ENCODE data around the gene TMED6. TPM values are rescaled to one million over a fixed set of nuclear protein-coding genes. Genes with fewer than 3 reads are reported as not detected.

The TMED6 gene
- total RNA-seq, 2 donors from 2014 or later: 2.0 to 4.0 TPM

- peak overlapping the region; percentile 100 for H3K27ac Mint-ChIP-seq
- no peaks in the 10 kb centered on the region for H3K27me3 Mint-ChIP-seq
- ATAC-seq (replicated peaks): peak; percentile 4
- peaks cover 85% of the 10 kb centered on the region for H3K36me3 Mint-ChIP-seq (ENCODE audit: low read depth)
- peak overlapping the region; percentile 100 for H3K4me3 Mint-ChIP-seq
- H3K4me1 Mint-ChIP-seq: peaks cover 28% of the 10 kb centered on the region
- H3K9me3 Mint-ChIP-seq: no peaks in the 10 kb centered on the region
These were observed 11.4 kb downstream of the TMED6 start for GRCh38 chr16:69340095-69340644.

GRCh38 chr16:69339289-69340094 is 12.1 kb downstream of the TMED6 start, which contains the start of the genes COG8 and NIP7:
Gene COG8, minus strand, starts transcription at chr16:69339564. Its CDS starts 12 bp downstream, at chr16:69339552.
Gene NIP7, plus strand, starts transcription at chr16:69339772. Its CDS starts 58 bp downstream, at chr16:69339830.
- Mint-ChIP-seq H3K36me3 (ENCODE audit: low read depth) (peaks cover 85% of the 10 kb centered on the region), H3K27me3 (no peaks in the 10 kb centered on the region), H3K9me3 (no peaks in the 10 kb centered on the region), H3K4me3 (peak within 1 kb of the TSS; percentile 100), H3K27ac (peak within 1 kb of the TSS; percentile 100), H3K4me1 (peaks cover 28% of the 10 kb centered on the region)
- peak; percentile 92 for ATAC-seq (replicated peaks)

- Mint-ChIP-seq H3K27me3 (no peaks in the 10 kb centered on the region), H3K36me3 (ENCODE audit: low read depth) (peaks cover 85% of the 10 kb centered on the region), H3K27ac (peak overlapping the region; percentile 100), H3K9me3 (no peaks in the 10 kb centered on the region), H3K4me3 (peak overlapping the region; percentile 100), H3K4me1 (peaks cover 28% of the 10 kb centered on the region)
- ATAC-seq (replicated peaks): no peak
These were observed 12.9 kb downstream of the TMED6 start for GRCh38 chr16:69338557-69339288.

DNA sequence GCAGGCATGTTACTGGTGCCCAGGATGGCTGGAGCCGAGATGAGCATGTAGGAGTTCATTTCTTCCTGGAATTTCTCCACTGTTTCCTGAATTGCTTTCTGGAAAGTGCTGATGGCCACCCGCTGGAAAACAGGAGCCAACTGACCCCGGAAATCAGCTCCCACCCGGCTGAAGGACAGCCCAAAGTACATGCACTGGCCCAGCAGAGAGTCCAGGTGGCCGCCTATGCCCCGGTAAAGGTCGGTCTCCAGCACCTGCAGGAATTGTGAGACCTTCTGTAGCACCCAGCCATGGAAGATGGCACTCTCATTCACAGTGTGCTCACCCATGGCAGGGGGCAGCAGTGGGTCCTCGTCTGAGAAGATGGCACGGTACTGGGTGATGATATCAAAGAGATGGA is 16.9 kb downstream of the TMED6 start:
- Mint-ChIP-seq H3K36me3 (ENCODE audit: low read depth) (peaks cover 75% of the 10 kb centered on the region), H3K4me1 (peaks cover 15% of the 10 kb centered on the region)

DNA sequence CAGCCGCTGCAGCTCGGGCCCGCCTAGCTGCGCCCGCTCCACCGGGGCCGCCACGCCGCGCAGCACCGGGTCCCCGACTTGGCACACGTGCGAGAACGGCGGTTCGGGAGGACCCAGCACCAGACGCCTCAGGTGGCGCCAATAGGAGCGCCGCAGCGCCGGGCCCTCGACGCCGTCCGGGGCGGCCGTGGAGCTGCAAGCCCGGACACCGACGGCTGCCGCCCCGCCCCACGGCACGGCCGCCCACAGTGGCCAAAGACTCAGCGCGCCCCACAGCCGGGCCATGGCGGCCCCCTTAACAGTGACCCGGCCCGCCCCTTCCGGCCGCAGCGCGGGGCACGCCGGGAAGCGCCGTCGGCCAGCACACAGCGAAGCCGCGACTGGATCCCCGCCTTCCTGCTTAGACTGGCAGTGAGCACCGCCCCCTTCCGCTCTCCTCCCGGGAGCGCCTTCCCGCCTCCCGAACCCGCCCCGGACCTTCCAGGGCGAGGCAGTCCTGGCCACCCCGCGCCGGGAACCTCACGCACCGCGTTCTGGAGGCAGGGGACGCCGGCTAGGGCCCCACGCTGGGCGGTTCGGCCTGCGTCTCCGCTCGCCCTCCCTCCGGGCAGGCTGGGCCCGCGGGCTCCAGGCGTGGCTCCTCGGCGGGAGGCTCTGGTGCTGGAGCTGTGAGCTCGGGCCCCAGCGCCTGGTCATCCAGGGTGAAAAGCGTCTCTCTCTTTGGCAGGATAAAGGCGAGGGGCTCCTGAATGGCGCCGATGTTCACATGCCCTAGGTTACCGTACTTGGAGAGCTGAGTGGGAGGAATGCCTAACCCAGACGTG is 21.1 kb downstream of the TMED6 start, which contains the start of gene PDF:
PDF (minus strand) TSS at position 303 of the 824 bp plus-strand sequence; CDS start at position 285, 18 bp downstream.
- Mint-ChIP-seq H3K9me3 (no peaks in the 10 kb centered on the region), H3K4me3 (peak within 1 kb of the TSS; percentile 84), H3K27me3 (no peaks in the 10 kb centered on the region), H3K36me3 (ENCODE audit: low read depth) (peaks cover 89% of the 10 kb centered on the region), H3K27ac (peak within 1 kb of the TSS; percentile 79), H3K4me1 (peaks cover 23% of the 10 kb centered on the region)
- ATAC-seq (replicated peaks): peak; percentile 97

More for the DNA sequence above, 16.9 kb downstream of the TMED6 start:
- Mint-ChIP-seq H3K9me3 (no peaks in the 10 kb centered on the region), H3K27ac (no peak overlapping the region), H3K4me3 (no peak overlapping the region), H3K27me3 (no peaks in the 10 kb centered on the region)
- ATAC-seq (replicated peaks): no peak

DNA sequence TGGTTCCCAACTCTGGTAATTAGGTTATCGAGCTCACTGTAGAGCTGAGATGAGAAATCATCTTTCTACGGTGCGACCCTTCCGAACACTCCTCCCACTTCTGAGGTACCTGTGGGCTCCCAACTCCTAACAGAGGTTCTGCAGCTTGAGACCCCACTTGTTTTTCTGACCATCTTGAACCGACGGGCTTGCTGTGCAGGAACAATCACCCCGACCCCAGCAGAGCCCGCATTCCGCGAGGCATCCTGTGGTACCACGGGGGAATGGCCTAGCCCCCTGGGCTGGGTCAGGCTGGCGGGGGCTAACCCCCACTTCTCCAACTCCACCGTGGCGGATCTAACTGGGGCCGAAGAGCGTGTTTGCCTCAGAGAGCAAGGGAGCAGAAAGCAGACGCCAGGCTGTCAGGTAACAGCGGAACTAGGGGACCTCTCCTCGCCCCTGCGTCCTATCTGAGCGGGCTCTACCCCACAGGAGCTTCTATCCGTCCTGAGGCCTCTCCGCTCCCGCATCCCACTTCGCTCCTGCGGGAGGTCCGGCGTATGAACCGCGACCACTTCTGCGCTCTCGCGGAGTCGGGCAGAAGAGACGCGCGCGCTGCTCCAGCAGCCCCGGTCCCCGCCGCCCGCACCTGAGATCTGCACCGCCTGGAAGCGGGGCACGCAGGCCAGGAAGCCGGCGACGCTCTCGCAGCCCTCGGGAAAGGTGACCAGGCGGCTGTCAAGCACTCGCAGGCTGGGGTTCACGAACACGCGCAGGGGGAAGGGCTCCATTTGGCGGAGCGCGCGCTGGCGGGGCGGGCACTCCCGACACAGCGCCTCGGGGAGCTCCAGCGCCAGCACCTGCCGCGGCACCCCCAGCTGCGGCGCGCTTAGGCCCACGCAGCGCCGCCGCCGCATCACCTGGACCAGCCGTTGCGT is 22.0 kb downstream of the TMED6 start:
- peak; percentile 48 for ATAC-seq (replicated peaks)
- Mint-ChIP-seq H3K36me3 (ENCODE audit: low read depth) (peaks cover 89% of the 10 kb centered on the region), H3K27me3 (no peaks in the 10 kb centered on the region), H3K9me3 (no peaks in the 10 kb centered on the region), H3K4me1 (peaks cover 23% of the 10 kb centered on the region), H3K27ac (peak overlapping the region; percentile 79), H3K4me3 (peak overlapping the region; percentile 84)

DNA sequence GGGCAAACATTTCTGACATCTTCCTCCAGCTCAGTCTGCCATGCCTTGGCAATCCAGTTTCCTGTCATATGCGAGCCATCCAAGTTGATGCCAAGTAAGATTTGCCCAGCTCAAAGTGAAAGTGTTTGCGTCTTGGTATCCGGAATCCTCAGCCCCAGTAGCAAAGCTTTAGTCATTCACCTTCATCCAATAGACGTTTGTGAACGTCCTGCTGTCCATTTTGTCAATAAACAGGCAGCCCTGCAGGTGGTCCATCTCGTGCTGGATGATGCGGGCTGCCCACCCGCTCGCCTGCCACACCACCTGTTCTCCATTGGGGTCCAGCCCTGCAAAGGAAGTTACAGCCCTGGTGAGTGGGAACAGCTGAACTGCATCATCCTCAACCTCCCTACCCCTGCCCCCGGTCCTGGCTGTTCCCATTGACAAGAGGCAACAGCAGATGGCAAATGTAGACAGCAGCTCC is 22.7 kb downstream of the TMED6 start:
- Mint-ChIP-seq H3K36me3 (ENCODE audit: low read depth) (peaks cover 89% of the 10 kb centered on the region), H3K4me1 (peaks cover 23% of the 10 kb centered on the region), H3K9me3 (no peaks in the 10 kb centered on the region), H3K27ac (peak overlapping the region; percentile 79), H3K4me3 (peak overlapping the region; percentile 84), H3K27me3 (no peaks in the 10 kb centered on the region)
- ATAC-seq (replicated peaks): peak; percentile 8

- H3K36me3 Mint-ChIP-seq (ENCODE audit: low read depth): peaks cover 89% of the 10 kb centered on the region
- no peak for ATAC-seq (replicated peaks)
- peak overlapping the region; percentile 66 for H3K27ac Mint-ChIP-seq
- H3K4me3 Mint-ChIP-seq: peak overlapping the region; percentile 84
- H3K4me1 Mint-ChIP-seq: peaks cover 23% of the 10 kb centered on the region
- H3K27me3 Mint-ChIP-seq: no peaks in the 10 kb centered on the region
- no peaks in the 10 kb centered on the region for H3K9me3 Mint-ChIP-seq
These were observed 23.8 kb downstream of the TMED6 start for GRCh38 chr16:69327585-69328310.

DNA sequence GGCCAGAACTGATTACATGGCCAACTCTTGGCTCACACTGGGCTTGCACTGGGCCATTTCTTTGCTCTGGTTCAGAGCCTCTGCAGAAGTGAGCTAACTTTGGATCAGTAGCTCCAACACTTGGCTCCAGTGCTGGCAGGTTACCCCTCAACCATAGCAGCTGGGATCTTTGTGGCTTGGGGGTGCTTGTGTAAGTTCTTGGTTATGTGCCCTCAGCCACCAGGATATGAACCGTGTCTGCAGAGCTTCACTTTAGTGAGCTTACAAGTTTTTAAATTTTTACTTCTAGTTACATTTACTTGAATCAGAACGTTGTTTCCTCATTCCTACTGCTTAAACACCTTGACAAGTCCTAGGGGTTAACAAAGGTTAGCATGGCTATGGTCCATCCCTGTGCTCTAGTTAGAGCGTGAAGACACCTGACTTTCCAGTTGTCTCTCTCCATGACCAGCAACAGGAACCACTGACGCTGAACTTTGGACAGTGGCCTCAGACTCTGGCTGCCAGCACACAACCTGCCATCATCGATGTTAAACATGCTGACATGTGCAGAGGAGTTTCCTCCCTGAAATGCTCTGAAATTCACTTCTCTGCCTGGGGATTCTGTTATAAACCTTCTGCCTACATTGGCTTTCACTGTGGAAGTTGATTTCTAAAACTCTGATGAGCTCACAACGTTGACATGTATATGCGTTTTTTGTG is 25.3 kb downstream of the TMED6 start:
- Mint-ChIP-seq H3K27ac (peak overlapping the region; percentile 66), H3K27me3 (no peaks in the 10 kb centered on the region), H3K36me3 (ENCODE audit: low read depth) (peaks cover 89% of the 10 kb centered on the region), H3K4me3 (peak overlapping the region; percentile 58), H3K9me3 (no peaks in the 10 kb centered on the region), H3K4me1 (peaks cover 27% of the 10 kb centered on the region)
- ATAC-seq (replicated peaks): no peak

DNA sequence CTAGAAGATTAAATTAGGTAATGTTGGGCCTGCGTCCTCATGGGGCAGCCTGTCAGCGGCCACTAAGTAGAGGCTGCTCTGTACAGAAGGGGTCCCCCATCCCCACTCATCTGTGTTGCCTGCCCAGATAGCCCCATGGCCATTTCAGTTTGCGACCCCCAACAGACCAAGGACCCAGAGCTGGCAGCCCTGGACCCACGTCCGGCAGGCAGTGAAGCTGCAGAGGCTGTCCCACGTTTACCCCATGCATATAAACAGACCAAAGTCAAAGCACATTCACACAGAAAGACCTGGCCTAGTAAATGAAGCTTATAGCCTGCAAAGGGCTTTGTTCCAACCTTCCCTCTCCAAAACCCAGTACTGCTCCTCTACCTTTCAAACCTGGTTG is 25.8 kb downstream of the TMED6 start:
- H3K4me3 Mint-ChIP-seq: peak overlapping the region; percentile 58
- H3K27ac Mint-ChIP-seq: peak overlapping the region; percentile 66
- H3K36me3 Mint-ChIP-seq (ENCODE audit: low read depth): peaks cover 92% of the 10 kb centered on the region
- H3K4me1 Mint-ChIP-seq: peaks cover 27% of the 10 kb centered on the region
- ATAC-seq (replicated peaks): no peak
- H3K9me3 Mint-ChIP-seq: no peaks in the 10 kb centered on the region
- H3K27me3 Mint-ChIP-seq: no peaks in the 10 kb centered on the region

GRCh38 chr16:69324585-69325253 is 26.9 kb downstream of the TMED6 start:
- ATAC-seq (replicated peaks): no peak
- Mint-ChIP-seq H3K36me3 (ENCODE audit: low read depth) (peaks cover 94% of the 10 kb centered on the region), H3K4me3 (no peak overlapping the region), H3K4me1 (peaks cover 27% of the 10 kb centered on the region), H3K27me3 (no peaks in the 10 kb centered on the region), H3K9me3 (no peaks in the 10 kb centered on the region), H3K27ac (no peak overlapping the region)

Data from activated T-helper 17 cell treated with anti-CD3 and anti-CD28 coated beads, Interleukin-2, amount 50 U/mL, for 72 hours (primary cell).